GM19351 (cell line): ENCODE data around the gene MARCHF11.

Experiments
- ATAC-seq: cut with Tn5 transposase; IDR thresholded peaks from one replicate; pipeline ENCODE4 v1.9.1; 2021; ENCODE audit warnings: mild to moderate bottlenecking, moderate library complexity; ENCODE audit not compliant: unreplicated experiment

MARCHF11 gene

GRCh38 chr5:16064135-16064893 lies 115.3 kb downstream of the MARCHF11 start:
- ATAC-seq: no peak

- no peak for ATAC-seq
Measured at GRCh38 chr5:16061163-16061562, 118.4 kb downstream of the MARCHF11 start.

GRCh38 chr5:16057277-16057676 lies 122.3 kb downstream of the MARCHF11 start:
- no peak for ATAC-seq

- no peak for ATAC-seq
Measured at GRCh38 chr5:16051246-16051755, 128.3 kb downstream of the MARCHF11 start.

- ATAC-seq: no peak
Measured at GRCh38 chr5:16050414-16050813, 129.2 kb downstream of the MARCHF11 start.

- ATAC-seq: no peak
Measured at GRCh38 chr5:16049761-16050160, 129.8 kb downstream of the MARCHF11 start.

GRCh38 chr5:16048132-16048531 lies 131.5 kb downstream of the MARCHF11 start:
- no peak for ATAC-seq

GRCh38 chr5:16043349-16043965 lies 136.1 kb downstream of the MARCHF11 start:
- ATAC-seq: no peak

- ATAC-seq: no peak
Measured at GRCh38 chr5:16037121-16037845, 142.3 kb downstream of the MARCHF11 start.

GRCh38 chr5:16034319-16035001 lies 145.1 kb downstream of the MARCHF11 start:
- ATAC-seq: no peak

- no peak for ATAC-seq
Measured at GRCh38 chr5:16033187-16033925, 146.2 kb downstream of the MARCHF11 start.

GRCh38 chr5:16028708-16029107 lies 150.9 kb downstream of the MARCHF11 start:
- no peak for ATAC-seq

GRCh38 chr5:16025681-16026080 lies 153.9 kb downstream of the MARCHF11 start:
- no peak for ATAC-seq

- no peak for ATAC-seq
Measured at GRCh38 chr5:16018970-16019369, 160.6 kb downstream of the MARCHF11 start.

GRCh38 chr5:16017720-16018119 lies 161.9 kb downstream of the MARCHF11 start:
- ATAC-seq: no peak
